B cell (primary cell): ENCODE data around the gene FHIP2A. TPM values are rescaled to one million over a fixed set of nuclear protein-coding genes. Genes with fewer than 3 reads are reported as not detected.

Experiments
- ATAC-seq: fragments of 200-7000 bp; cut with Tn5 transposase; one replicate; pipeline ENCODE4 v1.10.0; 2021; ENCODE audit warnings: low read depth, mild to moderate bottlenecking, moderate number of reproducible peaks, moderate library complexity
- CTCF ChIA-PET: fragments of 350-600 bp; sonication (Branson Sonifier 250); formaldehyde crosslinking; loops from one replicate; lab custom pipeline; 2021; ENCODE audit warnings: antibody characterized with exemption, inconsistent platforms; lab: Charles Lee
- POLR2A ChIA-PET: fragments of 350-600 bp; sonication (Branson Sonifier 250); formaldehyde crosslinking; loops from one replicate; lab custom pipeline; 2021; ENCODE audit warnings: antibody characterized with exemption; lab: Charles Lee
- DNase-seq: peaks from one replicate; pipeline ENCODE4 v3.0.0; 2013
- H2AFZ ChIP-seq: 2 replicates; pipeline ENCODE4 v1.6.1; 2012; ENCODE audit warnings: mild to moderate bottlenecking, low read depth, low read length; ENCODE audit not compliant: insufficient read depth, poor library complexity, severe bottlenecking
- H3K27ac ChIP-seq, 2 donors: 1 replicate in 1 of 2; 2 replicates in 1 of 2; pipeline ENCODE4 v1.5.1; 2012 to 2013; ENCODE audit warnings: low read length in 2 of 2, mild to moderate bottlenecking in 2 of 2, moderate library complexity in 1 of 2
- H3K27me3 ChIP-seq, 4 experiments: fragments of 200-600 bp in 1 of 4; sonication (generic) in 1 of 4; replicated peaks in 1 of 4; 1 replicate in 2 of 4; 2 replicates in 2 of 4; pipeline versions ENCODE4 v1.6.1 to v1.7.0; 2013 to 2016; ENCODE audit warnings: low read length in 3 of 4, mild to moderate bottlenecking in 2 of 4, mixed read lengths in 1 of 4, moderate library complexity in 1 of 4; ENCODE audit not compliant: insufficient read depth in 4 of 4, control insufficient read depth in 3 of 4; ENCODE audit errors: control extremely low read depth in 1 of 4
- H3K36me3 ChIP-seq, 2 experiments: replicated peaks in 1 of 2; 1 replicate in 1 of 2; 2 replicates in 1 of 2; pipeline versions ENCODE4 v1.6.1 to v1.7.1; 2013; ENCODE audit warnings: low read length in 1 of 2; ENCODE audit not compliant: insufficient read depth in 2 of 2, control insufficient read depth in 1 of 2; ENCODE audit errors: control extremely low read depth in 1 of 2, extremely low read depth in 1 of 2
- H3K4me1 ChIP-seq, 2 donors: fragments of 200-600 bp in 1 of 2; sonication (generic) in 1 of 2; 1 replicate in 1 of 2; 2 replicates in 1 of 2; pipeline versions ENCODE4 v1.5.1 to v1.6.1; 2013 to 2017; ENCODE audit warnings: low read length in 2 of 2; ENCODE audit not compliant: control insufficient read depth in 2 of 2, insufficient read depth in 2 of 2
- H3K4me2 ChIP-seq: replicated peaks from 2 replicates; pipeline ENCODE3; 2012; ENCODE audit warnings: mild to moderate bottlenecking, low read depth, low read length; ENCODE audit not compliant: poor library complexity, severe bottlenecking
- H3K4me3 ChIP-seq, 5 experiments: fragments of 200-600 bp in 1 of 5; sonication (generic) in 1 of 5; 1 replicate in 3 of 5; 2 replicates in 2 of 5; pipeline versions ENCODE4 v1.5.1 to v1.7.0; 2011 to 2016; ENCODE audit warnings: low read length in 4 of 5, mild to moderate bottlenecking in 4 of 5, low read depth in 2 of 5, control low read depth in 1 of 5, moderate library complexity in 1 of 5; ENCODE audit not compliant: insufficient read depth in 1 of 5; ENCODE audit errors: control extremely low read depth in 1 of 5, extremely low read depth in 1 of 5
- H3K79me2 ChIP-seq: fragments of 200-600 bp; sonication (generic); one replicate; pipeline ENCODE4 v1.6.0; 2016; ENCODE audit warnings: low read length; ENCODE audit not compliant: control insufficient read depth, insufficient read depth
- H3K9ac ChIP-seq: fragments of 200-600 bp; sonication (generic); 2 replicates; pipeline ENCODE4 v1.6.1; 2017; ENCODE audit warnings: mild to moderate bottlenecking, low read length, moderate library complexity
- H3K9me3 ChIP-seq, 3 donors: one replicate each; pipeline versions ENCODE4 v1.6.1 to v1.7.1; 2013; ENCODE audit warnings: low read length in 2 of 3; ENCODE audit not compliant: control insufficient read depth in 2 of 3, insufficient read depth in 1 of 3; ENCODE audit errors: control extremely low read depth in 1 of 3
- H4K20me1 ChIP-seq: 2 replicates; pipeline ENCODE4 v1.6.0; 2012; ENCODE audit warnings: mild to moderate bottlenecking, low read length; ENCODE audit not compliant: insufficient read depth, control insufficient read depth, poor library complexity, severe bottlenecking
- H3K27ac Mint-ChIP-seq: one replicate; pipeline ENCODE4 v1.8.0; 2021; ENCODE audit warnings: mixed read lengths
- H3K27me3 Mint-ChIP-seq: one replicate; pipeline ENCODE4 v1.8.0; 2021; ENCODE audit warnings: mixed read lengths
- H3K4me1 Mint-ChIP-seq: one replicate; pipeline ENCODE4 v1.8.0; 2021; ENCODE audit warnings: mixed read lengths
- H3K4me3 Mint-ChIP-seq: one replicate; pipeline ENCODE4 v1.8.0; 2021; ENCODE audit warnings: mixed read lengths
- H3K9me3 Mint-ChIP-seq: one replicate; pipeline ENCODE4 v1.8.0; 2022; ENCODE audit warnings: mixed read lengths; ENCODE audit not compliant: insufficient read depth
- EZH2 ChIP-seq: IDR thresholded peaks from 2 replicates; pipeline ENCODE4 v1.6.1; 2012; ENCODE audit warnings: borderline replicate concordance, low read depth, mild to moderate bottlenecking, moderate library complexity, low read length; ENCODE audit not compliant: insufficient read depth, poor library complexity, severe bottlenecking
- WGBS: methylation state at CpG from one replicate; pipeline ENCODE4 v1.1.5; 2013; ENCODE audit warnings: missing lambda C conversion rate; ENCODE audit not compliant: insufficient coverage; 5-methylcytosine and 5-hydroxymethylcytosine counted together
- intact Hi-C: fragments of 100-400 bp; cut with micrococcal nuclease; formaldehyde crosslinking; loops from one replicate; pipeline ENCODE4 v1.10.0; 2022
- polyA plus RNA-seq: library from polyadenylated mRNA; depleted of rRNA; stranded (reverse); fragments of >200 nt; gene quantifications from 2 replicates; pipeline ENCODE4 v1.2.3, GENCODE V29; 2012
- total RNA-seq, 2 donors: library from RNA; stranded (reverse); fragments of 120-200 nt in 1 of 2; gene quantifications; 1 replicate in 1 of 2; 2 replicates in 1 of 2; pipeline versions ENCODE4 v1.2.3 to v1.2.4, GENCODE V29; 2013 to 2022
- TF ChIP-seq, protein P1 (sequence below): fragments of 200-600 bp; IDR thresholded peaks from one replicate; pipeline ENCODE4 v1.8.0; 2022; ENCODE audit warnings: antibody characterized with exemption, mild to moderate bottlenecking

FHIP2A gene
- total and polyA plus RNA-seq, 2 donors (not counting 1 experiment from before 2014, with no cell fraction given) = 4.9 to 18.2 TPM

DNA sequence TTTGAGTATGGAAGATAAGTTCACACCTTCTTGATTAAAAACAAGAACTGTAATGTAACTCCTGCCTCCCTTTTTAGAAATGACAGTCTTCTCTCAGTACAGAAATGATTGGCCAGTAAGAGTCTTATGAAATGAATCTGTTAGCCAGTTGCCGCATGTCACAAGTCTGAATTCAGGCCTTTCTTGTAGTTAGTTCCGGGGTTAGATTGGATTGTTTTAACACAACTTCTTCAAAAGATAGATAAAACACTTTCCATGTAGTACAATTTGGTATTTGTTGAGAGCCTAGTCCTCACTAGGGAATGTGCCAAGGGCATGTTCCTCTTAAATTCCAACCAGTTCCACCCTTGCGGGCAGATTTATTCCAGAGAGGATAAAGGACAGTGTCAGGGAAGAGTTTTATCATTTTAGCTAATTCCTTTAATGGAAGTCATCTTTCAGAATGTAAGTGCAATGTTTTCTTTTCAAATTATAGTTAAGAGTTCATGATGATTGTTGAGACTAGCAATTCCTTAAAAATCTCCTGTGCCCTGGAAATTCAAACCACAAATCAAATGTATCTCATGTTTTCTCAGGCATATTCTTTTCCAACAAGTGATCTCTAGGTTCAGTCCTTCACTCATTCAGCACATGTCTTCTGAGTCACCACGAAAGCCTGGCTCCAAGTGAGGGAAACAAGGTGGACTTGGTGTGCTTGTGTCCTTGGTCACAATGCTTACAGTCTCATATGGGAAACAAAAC lies 4.1 kb downstream of the FHIP2A start:
- DNase-seq (no peak), ATAC-seq (no peak)
- TF ChIP-seq, protein P1, sequence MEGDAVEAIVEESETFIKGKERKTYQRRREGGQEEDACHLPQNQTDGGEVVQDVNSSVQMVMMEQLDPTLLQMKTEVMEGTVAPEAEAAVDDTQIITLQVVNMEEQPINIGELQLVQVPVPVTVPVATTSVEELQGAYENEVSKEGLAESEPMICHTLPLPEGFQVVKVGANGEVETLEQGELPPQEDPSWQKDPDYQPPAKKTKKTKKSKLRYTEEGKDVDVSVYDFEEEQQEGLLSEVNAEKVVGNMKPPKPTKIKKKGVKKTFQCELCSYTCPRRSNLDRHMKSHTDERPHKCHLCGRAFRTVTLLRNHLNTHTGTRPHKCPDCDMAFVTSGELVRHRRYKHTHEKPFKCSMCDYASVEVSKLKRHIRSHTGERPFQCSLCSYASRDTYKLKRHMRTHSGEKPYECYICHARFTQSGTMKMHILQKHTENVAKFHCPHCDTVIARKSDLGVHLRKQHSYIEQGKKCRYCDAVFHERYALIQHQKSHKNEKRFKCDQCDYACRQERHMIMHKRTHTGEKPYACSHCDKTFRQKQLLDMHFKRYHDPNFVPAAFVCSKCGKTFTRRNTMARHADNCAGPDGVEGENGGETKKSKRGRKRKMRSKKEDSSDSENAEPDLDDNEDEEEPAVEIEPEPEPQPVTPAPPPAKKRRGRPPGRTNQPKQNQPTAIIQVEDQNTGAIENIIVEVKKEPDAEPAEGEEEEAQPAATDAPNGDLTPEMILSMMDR = no peak
- TF ChIP-seq EZH2 = no peak
- Histone ChIP-seq H3K36me3 (peaks cover 0 to 2% of the 10 kb centered on the region in 2 experiments), H3K79me2 (peaks cover 61% of the 10 kb centered on the region), H2AFZ (no peak overlapping the region), H3K9me3 (no peaks in the 10 kb centered on the region), H3K4me1 (peaks cover 10 to 20% of the 10 kb centered on the region in 2 donors), H4K20me1 (peaks cover 5% of the 10 kb centered on the region), H3K27me3 (no peaks in the 10 kb centered on the region), H3K4me2 (no peak overlapping the region), H3K9ac (no peak overlapping the region), H3K27ac (no peak overlapping the region), H3K4me3 (no peak overlapping the region)
- no peak overlapping the region for H3K27ac Mint-ChIP-seq
- no peaks in the 10 kb centered on the region for H3K9me3 Mint-ChIP-seq
- intact Hi-C loops = loop anchor here (10.0 kb wide), 2 partner anchors 301 to 651 kb away; partner anchors contain the start of genes CCDC186 and TDRD1
- no peaks in the 10 kb centered on the region for H3K27me3 Mint-ChIP-seq
- no CpG with 5 or more reads among the region's 4 CpGs for WGBS
- ChIA-PET CTCF (no interaction called here), POLR2A (no interaction called here)
- peaks cover 46% of the 10 kb centered on the region for H3K4me1 Mint-ChIP-seq
- no peak overlapping the region for H3K4me3 Mint-ChIP-seq
